ENCODE results near the gene UCKL1.
"Not testable (repeated sequence)": the region's sequence is repeated elsewhere in the genome, so short reads cannot be mapped to it uniquely, and the experiment has no call there.

The UCKL1 gene

GRCh38 chr20:63942969-63943807, 13.0 kb downstream of the UCKL1 start:
- no peak for DNase-seq

GRCh38 chr20:63942250-63942951, 13.8 kb downstream of the UCKL1 start:
- DNase-seq = no peak

DNA sequence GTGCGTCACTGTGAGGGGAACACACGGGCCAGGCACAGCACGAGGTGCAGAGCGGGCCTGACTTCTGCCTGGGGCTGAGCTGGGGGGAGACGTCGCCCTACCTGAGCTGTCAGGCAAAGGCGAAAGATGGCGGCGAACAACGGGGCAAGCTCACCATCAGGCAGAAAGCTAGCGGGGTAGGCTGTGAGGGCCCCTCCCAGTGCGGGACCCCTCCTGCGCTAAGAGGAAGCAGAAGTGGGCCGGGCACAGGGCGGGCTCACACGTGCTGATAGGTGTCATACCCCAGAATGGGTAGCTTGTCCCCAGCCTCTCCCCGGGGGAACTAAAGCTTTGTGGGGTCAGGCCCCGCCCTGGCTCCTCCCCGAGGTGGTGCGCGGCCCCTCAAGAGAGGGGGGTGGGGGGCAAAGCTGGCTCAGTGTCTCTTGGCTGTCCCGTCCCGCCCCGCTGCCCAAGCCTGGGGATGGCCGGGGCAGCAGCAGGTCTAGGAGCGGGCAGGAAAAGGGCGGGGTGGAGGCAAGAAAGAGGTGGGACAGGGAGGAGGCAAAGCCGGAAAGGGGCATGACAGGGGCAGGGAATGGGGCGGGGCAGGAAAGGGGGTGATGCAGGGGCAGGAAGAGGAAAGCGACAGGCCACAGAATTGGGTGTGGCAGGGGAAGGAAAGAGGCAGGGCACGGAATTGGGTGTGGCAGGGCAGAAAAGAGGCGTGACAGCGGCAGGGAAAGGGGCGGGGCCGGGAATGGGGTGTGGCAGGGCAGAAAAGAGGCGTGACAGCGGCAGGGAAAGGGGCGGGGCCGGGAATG, 14.7 kb downstream of the UCKL1 start:
- DNase-seq = no peak

GRCh38 chr20:63940472-63941266, 15.5 kb downstream of the UCKL1 start:
- no peak for DNase-seq

GRCh38 chr20:63940071-63940471, 16.1 kb downstream of the UCKL1 start:
- no peak for DNase-seq

DNA sequence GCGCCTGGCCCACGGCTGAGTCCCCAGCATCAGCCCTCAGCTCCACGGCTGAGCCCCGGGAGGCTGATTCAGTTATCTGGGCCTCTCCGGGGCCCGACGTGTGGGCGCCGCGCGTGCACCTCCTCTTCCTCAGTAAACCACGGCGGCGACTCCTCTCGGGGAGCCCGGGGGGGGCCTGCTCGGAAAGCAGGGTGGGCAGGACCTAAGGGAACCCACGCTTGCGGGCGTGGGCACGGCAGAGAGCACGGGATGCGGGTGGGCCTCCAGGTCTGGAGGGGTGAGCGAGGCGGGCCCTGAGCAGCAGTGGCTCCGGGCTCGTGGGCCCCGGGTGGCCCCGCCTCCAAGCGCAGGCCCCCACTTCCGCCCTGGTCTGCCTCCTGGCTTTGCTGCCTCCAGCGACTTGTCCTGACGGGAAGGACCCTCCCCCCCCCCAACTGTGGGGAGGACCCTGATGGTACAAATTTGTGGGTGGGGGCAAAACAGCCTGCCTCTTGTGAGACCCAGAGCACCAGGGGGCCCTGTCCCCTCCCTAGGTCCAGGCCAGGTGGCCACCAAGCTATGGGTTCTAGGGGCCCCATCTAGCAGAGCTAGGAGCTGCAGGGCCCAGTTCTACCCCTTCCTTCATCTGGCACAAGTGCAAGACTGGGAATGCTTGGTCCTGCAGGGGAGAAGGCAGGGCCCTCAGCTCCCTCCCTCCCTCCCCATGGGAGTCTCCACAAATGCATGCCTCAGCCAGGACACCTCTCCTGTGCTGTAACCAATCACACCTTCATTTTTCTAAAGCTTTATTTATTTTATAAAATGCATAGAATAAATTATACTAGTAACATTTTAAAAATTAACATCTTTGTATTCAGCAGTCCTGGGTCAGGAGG, 16.9 kb downstream of the UCKL1 start:
- DNase-seq = no peak

GRCh38 chr20:63937596-63937995, 18.6 kb downstream of the UCKL1 start:
- no peak for DNase-seq

- no peak for DNase-seq
Observed at GRCh38 chr20:63935447-63935846, 20.8 kb downstream of the UCKL1 start.

DNA sequence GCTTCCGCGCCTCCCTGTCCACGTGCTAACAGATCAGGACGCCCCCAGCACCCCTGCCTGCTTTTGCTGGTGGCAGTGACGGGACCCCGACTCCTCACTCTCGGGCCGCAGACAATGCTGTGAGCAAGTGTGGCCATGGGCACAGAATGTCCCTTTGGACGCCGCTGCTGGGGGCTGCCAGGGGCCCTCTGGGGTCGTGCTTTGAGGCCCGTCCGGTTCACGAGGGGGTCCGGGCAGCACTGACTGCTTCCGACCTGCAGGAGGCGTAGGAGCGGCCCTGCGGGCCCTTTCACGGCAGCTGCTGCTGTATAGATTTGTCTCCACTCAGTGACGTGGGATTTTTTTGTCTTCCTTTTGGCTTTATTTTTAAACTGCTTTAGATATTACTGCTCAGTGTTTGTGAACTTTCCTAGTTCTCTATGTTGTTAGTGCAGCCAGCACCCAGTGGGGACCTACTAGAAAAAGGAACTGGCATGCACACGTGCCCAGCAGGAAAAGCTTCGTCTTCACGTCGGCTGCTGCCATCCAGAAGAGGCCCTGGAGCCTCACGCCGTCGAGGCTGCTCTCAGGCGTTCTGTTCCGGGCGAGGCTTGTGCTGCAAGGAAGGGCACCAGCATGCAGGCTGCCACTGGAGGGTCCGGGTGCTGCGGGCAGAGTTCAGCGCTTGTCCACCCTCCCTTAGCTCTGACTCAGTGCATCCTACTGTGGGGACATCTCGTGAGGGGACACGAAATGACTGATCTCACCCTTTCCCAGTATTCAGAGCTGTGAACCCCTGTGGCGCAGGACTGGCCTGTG, 21.7 kb downstream of the UCKL1 start:
- DNase-seq = no peak

DNA sequence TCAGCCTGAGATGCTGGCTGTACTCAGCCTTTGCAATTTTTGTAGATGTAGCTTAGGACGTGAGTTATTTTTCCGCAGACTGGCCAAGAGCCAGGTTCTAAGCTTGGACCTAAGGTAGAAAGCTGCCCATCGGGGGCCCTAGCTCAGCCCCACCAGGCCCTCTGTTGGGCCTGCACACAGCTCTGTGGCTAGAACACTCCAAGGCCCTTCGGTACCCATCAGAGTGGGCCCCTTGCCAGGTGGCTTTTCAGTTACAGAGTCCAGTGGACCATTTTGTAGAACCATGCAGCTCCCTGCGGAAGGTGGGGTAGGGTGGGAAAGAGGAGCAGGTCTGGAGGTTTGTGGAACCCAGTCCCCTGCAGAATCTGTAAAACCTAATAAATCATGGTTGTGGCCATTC, 22.6 kb downstream of the UCKL1 start:
- DNase-seq = no peak

DNA sequence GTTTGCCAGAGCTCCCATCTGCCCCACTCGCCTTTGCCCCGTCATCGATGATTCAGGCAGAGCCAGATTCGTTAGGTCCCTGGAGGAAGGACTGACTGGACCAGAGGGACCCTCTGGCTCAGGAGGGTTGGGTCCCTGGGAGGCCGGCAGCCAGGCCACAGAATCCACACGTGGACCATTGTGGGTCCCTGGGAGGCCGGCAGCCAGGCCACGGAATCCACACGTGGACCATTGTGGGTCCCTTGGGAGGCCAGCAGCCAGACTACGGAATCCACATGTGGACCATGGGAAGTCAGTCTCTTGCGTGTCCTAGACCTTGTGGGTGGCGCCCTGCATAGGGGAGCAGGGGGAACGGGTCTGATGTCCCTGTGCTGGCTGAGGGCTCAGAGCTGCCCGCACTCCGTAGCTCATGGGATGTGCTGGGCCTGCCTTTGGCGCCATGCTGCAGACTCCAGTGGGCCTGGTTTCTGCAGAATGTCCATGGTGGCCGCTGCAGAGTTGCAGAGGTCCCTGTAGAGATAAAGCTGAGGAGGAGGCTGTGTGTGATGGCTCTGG, 23.5 kb downstream of the UCKL1 start:
- DNase-seq = no peak

- DNase-seq = no peak
Observed at GRCh38 chr20:63931735-63932134, 24.5 kb downstream of the UCKL1 start.

DNA sequence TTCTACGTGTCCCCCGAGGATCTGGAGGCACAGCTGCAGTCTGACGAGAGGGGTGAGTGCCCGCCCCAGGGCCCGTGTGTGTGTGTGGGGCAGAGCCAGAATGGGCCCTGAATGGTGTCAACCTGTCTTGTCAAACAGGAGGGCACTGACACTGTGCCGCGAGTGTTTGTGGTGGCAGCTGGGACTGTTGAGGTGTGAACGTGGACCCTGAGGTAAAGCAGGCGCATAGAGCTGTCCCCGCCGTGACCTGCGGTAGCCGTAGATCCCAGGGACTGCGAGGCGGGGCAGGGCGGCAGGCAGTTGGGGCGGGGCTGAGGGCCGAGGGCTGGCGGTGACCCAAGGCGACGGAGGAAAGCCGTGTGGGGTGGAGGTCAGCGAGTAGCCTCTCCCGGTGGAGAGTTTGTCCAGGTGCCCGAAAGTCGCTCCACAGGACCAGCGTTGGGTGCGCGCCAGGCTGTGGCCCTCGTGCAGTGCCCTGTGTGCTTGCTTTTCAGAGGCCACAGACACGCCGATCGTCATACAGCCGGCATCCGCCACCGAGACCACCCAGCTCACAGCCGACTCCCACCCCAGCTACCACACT, 25.2 kb downstream of the UCKL1 start:
- DNase-seq = no peak

DNA sequence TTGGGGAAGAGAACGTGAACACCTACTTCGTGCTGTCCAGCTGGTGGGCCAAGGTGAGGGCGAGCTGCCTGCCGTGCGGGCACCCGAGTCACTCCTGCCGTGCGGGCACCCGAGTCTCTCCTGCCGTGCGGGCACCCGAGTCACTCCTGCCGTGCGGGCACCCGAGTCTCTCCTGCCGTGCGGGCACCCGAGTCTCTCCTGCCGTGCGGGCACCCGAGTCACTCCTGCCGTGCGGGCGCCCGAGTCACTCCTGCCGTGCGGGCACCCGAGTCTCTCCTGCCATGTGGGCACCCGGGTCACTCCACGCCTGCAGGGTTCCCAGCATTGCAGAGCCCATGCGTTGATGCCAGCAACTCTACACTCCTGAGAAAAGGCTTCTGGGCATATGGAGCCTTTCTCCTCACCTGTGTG, 26.7 kb downstream of the UCKL1 start:
- not testable (repeated sequence) for DNase-seq

DNA sequence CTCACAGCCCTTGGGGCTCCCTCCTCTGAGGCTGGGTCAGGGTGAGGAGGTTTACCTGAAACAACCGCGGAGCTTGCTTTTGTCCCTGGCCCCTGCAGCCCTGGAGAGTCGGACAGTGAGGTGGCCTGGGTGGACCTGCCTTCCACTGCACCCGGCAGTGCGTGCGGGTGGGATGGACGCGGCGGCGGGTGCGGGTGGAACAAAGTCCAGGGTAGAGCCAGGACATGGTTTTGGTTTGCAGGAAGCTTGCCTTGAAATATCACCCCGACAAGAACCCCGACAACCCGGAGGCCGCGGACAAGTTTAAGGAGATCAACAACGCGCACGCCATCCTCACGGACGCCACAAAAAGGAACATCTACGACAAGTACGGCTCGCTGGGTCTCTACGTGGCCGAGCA, 27.1 kb downstream of the UCKL1 start:
- no peak for DNase-seq

DNA sequence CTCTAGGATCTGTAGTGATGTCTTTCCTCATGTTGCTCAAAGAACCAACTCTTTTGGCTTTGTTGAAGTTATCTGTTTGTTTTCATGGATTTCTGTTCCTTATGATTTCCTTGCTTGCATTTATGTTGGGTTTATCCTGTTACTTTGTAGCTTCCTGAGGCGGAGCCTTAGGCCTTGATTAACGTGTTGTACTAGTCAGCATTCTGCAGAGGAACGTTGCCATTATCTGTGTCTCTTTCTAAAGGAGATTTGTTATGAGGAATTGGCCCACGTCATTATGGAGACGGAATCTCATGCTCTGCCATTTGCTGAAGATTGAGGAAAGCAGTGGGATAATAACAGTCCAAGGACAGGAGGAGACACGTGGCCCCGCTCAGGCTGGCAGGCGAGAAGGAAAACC, 29.9 kb downstream of the UCKL1 start:
- no peak for DNase-seq

GRCh38 chr20:63924241-63924640, 32.0 kb downstream of the UCKL1 start:
- DNase-seq = no peak

DNA sequence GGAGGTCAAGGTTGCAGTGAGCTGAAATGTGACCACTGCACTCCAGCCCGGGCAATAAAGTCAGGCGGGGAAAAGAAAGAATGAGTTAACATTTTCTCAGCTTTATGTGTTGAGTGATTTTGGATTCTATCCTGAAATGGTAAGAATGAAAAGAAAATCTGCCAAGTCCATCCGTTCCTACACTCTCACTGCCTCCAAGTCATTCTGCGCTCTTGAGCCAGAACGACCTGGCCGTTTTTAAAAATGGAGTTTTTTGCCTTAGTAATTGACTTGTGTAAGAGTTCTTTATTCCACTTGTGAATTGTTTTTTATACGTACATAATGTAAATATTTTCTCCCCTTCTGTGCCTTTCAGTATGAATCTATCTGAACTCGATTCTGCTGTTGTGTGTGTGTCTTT, 32.6 kb downstream of the UCKL1 start:
- DNase-seq = no peak

DNA sequence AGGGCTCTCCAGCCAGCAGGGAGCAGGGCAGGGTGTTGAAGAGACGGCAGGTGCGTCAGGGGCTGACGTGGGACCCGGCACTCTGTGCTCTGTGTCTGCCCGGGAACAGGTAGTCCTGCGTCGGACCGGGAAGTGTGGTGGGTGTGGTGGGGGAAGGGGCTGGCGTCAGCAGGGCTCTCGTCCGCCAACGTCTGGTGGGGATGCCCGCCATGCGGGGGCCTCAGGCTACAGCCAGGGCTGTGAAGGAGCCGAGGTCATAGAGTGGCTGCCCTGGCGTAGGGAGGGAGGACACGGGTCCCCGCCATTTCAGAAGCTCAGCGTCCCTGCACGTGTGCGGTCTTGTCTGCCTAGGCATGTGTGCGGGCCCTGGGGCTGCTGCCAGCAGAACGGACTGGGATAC, 36.0 kb downstream of the UCKL1 start:
- DNase-seq = no peak

DNA sequence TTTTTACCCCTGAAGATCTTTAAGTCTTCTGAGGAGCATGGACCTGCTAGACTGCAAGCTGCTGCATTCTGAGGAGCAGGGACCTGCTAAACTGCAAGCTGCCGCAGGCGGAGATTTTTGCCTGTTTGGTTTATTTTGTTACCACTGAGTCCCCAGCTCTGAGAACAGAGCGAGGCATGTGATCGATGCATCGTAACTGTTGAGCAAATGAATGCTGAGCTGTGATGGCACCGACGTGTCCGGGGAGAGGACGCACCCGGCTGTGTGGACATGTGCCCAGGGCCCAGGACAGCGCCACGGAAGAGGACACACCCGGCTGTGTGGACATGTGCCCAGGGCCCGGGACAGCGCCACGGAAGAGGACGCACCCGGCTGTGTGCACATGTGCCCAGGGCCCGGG, 37.1 kb downstream of the UCKL1 start:
- no peak for DNase-seq

Measured in DMS79 treated with DMSO at 0.1 percent for 48 hours (cell line).